ENCODE results near the gene UXS1. TPM values are rescaled to one million over a fixed set of nuclear protein-coding genes. Genes with fewer than 3 reads are reported as not detected.

UXS1 gene
- total RNA-seq, 1 donor from 2014 or later = 35.6 TPM

DNA sequence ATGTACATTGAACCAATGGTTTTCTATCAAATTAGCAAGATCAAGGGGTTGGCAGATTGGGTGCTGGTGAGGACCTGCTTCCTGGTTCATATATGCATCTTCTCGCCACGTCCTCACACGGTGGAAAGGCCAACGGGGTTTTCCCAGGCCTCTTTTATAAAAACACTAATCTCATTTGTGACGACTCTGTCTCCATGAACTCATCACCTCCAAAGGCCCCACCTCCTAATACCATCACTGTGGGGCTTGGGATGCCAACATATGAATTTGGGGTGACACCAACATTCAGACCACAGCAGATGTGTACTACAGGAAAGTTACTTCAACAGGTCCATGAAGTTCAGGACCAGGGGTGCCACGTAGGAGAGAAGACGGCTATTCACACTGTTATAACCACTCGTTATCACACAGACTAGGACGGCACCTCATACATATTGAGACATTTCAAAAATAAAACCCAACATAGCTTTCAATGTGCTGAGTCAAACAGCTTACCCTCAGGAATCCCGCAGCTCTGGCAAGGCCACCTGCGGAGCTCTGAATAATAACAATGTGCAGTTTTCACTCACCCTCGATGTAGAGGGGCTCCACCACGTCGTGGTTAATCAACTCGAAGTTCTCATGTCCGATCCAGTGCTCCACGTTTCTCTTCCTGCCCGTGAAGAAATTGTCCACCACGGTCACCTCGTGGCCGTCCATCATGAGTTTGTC lies 49.3 kb downstream of the UXS1 start:
- intact Hi-C loops (cut with DNase I) = no loop called here
- no peaks in the 10 kb centered on the region for H3K27me3 ChIP-seq
- no peaks in the 10 kb centered on the region for H3K9me3 ChIP-seq
- H3K4me1 ChIP-seq = no peaks in the 10 kb centered on the region
- H3K36me3 ChIP-seq = no peaks in the 10 kb centered on the region
- no peak for DNase-seq (ENCODE audit: extremely low spot score in 2 of 2)
- H3K27ac ChIP-seq = no peak overlapping the region
- TF ChIP-seq POLR2A (IDR thresholded peaks at IDR 0.05) (no peak), POLR2AphosphoS5 (IDR thresholded peaks at IDR 0.05; ENCODE audit: insufficient read depth in 1 of 2, low read depth in 1 of 2) (no peak)
- TF ChIP-seq, protein P1, sequence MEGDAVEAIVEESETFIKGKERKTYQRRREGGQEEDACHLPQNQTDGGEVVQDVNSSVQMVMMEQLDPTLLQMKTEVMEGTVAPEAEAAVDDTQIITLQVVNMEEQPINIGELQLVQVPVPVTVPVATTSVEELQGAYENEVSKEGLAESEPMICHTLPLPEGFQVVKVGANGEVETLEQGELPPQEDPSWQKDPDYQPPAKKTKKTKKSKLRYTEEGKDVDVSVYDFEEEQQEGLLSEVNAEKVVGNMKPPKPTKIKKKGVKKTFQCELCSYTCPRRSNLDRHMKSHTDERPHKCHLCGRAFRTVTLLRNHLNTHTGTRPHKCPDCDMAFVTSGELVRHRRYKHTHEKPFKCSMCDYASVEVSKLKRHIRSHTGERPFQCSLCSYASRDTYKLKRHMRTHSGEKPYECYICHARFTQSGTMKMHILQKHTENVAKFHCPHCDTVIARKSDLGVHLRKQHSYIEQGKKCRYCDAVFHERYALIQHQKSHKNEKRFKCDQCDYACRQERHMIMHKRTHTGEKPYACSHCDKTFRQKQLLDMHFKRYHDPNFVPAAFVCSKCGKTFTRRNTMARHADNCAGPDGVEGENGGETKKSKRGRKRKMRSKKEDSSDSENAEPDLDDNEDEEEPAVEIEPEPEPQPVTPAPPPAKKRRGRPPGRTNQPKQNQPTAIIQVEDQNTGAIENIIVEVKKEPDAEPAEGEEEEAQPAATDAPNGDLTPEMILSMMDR (IDR thresholded peaks at IDR 0.05) = no peak
- H3K4me3 ChIP-seq = no peak overlapping the region

DNA sequence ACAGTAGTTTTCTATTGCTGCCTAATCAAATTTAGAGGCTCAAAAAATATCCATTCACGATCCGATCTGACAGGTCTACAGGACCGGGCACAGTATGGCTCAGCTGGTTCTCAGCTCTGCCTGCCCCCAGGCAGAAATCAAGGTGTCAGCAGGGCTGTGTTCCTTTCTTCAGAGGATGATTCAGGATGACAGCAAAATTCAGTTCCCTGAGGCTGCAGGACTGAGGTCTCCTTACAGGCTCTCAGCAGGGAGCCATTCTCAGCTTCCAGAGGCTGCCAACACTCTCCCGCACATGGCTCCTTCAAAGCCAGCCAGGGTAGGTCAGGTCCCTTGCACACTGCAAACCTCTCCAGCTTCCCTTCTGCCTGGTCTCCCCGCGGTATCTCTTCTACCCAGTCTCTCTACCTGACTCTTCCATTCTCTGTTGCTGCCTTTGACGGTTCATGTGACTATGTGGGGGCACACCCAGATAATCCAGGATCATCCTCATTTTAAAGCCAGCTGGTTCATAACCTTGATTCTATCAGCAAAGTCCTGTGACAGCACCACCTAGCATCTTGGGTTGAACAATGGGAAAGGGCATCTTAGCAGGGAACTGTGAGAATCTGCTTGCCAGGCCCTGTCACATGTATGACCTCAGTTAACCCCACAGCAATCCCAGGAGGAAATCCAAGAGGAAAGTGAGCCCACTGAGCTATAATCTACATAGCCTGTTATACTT lies 50.4 kb downstream of the UXS1 start:
- Histone ChIP-seq H3K4me1 (peaks cover 11% of the 10 kb centered on the region), H3K27me3 (no peaks in the 10 kb centered on the region), H3K4me3 (no peak overlapping the region), H3K27ac (no peak overlapping the region), H3K9me3 (no peaks in the 10 kb centered on the region), H3K36me3 (no peaks in the 10 kb centered on the region)
- TF ChIP-seq POLR2AphosphoS5 (IDR thresholded peaks at IDR 0.05; ENCODE audit: insufficient read depth in 1 of 2, low read depth in 1 of 2) = no peak
- no peak for DNase-seq (ENCODE audit: extremely low spot score in 2 of 2)
- intact Hi-C loops (cut with DNase I) = no loop called here

DNA sequence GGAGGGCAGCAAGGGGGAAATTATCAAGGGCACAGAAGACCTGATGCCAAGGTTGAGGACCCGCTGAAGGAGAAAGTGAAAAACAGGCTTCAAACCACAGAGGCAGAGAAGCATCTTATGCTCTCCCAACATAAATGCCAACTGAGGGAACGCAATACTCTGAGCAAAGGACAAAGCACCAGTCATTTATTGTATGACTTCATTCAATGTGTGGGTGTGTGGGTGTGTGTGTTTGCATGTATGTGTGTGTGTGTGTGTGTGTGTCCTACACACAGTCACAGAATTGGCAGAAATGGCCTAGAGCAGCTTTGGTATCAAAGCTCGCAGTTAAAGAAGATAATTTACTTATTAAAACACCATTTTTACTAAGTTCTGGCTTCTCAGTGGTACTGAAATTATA lies 51.4 kb downstream of the UXS1 start:
- H3K4me1 ChIP-seq = peaks cover 20% of the 10 kb centered on the region
- H3K9me3 ChIP-seq = no peaks in the 10 kb centered on the region
- no peak overlapping the region for H3K4me3 ChIP-seq
- intact Hi-C loops (cut with DNase I) = no loop called here
- DNase-seq (ENCODE audit: extremely low spot score in 2 of 2) = no peak
- TF ChIP-seq POLR2AphosphoS5 (IDR thresholded peaks at IDR 0.05; ENCODE audit: insufficient read depth in 1 of 2, low read depth in 1 of 2) (no peak), POLR2A (IDR thresholded peaks at IDR 0.05) (no peak)
- TF ChIP-seq, protein P1 (IDR thresholded peaks at IDR 0.05) = no peak
- H3K36me3 ChIP-seq = no peaks in the 10 kb centered on the region
- no peaks in the 10 kb centered on the region for H3K27me3 ChIP-seq
- H3K27ac ChIP-seq = no peak overlapping the region

DNA sequence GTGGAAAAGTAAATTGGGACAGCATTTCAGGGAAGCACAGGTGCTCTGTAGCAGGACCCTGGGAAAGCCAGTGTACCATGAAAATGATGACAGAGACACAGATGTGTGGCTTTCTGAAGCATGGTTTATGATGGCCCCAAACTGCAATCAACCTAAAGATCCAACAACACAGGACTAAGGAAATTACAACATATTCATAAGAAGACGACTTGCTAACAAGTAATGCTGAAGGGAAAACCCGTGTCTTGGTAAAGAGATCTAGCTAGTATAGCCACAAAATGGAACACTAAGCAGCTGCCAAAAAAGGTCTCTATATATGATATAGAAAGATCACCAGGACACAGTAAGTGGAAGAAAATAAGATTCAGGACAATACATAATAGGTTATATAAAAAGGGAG lies 53.2 kb downstream of the UXS1 start:
- Histone ChIP-seq H3K9me3 (no peaks in the 10 kb centered on the region), H3K27ac (no peak overlapping the region), H3K27me3 (no peaks in the 10 kb centered on the region), H3K4me3 (no peak overlapping the region), H3K36me3 (no peaks in the 10 kb centered on the region), H3K4me1 (peaks cover 20% of the 10 kb centered on the region)
- intact Hi-C loops (cut with DNase I) = no loop called here
- no peak for DNase-seq (ENCODE audit: extremely low spot score in 2 of 2)
- TF ChIP-seq, protein P1 (IDR thresholded peaks at IDR 0.05) = no peak
- no peak for TF ChIP-seq POLR2AphosphoS5 (IDR thresholded peaks at IDR 0.05; ENCODE audit: insufficient read depth in 1 of 2, low read depth in 1 of 2)

DNA sequence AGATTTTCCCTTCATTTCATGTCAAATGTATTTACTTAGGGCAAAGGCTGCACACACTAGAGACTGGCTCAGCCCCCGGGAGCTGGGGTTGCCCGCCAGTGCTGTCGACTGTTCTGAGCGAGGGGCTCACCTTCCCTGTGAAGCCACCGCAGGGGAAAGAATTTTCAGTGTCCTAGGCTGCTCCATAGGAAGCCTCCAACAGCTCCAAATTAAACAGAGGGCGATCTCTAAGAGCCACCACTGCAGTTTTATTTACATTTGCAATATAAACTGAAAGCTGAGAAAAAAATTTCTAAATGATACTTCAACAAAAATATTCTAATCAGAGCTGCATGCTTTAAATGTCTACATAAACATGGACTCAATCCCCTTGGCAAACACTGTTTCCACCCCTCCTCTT lies 54.0 kb downstream of the UXS1 start:
- DNase-seq (ENCODE audit: extremely low spot score in 2 of 2) = no peak
- Histone ChIP-seq H3K27me3 (no peaks in the 10 kb centered on the region), H3K36me3 (no peaks in the 10 kb centered on the region), H3K4me3 (no peak overlapping the region), H3K27ac (no peak overlapping the region), H3K9me3 (no peaks in the 10 kb centered on the region), H3K4me1 (peaks cover 20% of the 10 kb centered on the region)
- TF ChIP-seq POLR2AphosphoS5 (IDR thresholded peaks at IDR 0.05; ENCODE audit: insufficient read depth in 1 of 2, low read depth in 1 of 2) = no peak
- TF ChIP-seq, protein P1 (IDR thresholded peaks at IDR 0.05) = no peak
- no peak for TF ChIP-seq POLR2A (IDR thresholded peaks at IDR 0.05)
- intact Hi-C loops (cut with DNase I) = no loop called here
